CD1c-positive myeloid dendritic cell (primary cell): ENCODE data around the gene FAM168A.
A peak's percentile ranks its signal among the peaks of the same experiment; 100 is the strongest.

ENCODE experiments used
- DNase-seq: peaks from one replicate; pipeline ENCODE4 v3.0.0-alpha.2; 2016; ENCODE audit errors: extremely low spot score

The FAM168A gene

DNA sequence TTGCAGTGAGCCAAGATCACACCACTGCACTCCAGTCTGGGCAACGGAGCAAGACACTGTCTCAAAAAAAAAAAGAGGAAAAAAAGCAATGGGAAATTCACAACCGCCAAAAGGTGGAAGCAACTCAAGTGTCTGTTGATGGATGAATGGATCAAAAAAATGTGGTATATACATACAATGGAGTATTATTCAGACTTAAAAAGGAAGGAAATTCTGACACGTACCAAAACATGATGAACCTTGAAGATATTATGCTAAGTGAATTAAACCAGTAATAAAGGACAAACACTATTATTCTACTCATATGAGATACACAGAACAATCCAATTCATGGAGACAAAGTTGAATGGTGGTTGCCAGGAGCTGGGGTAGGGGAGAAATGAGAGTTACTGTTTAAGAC, 40.9 kb downstream of the FAM168A start:
- DNase-seq, result no peak

- no peak for DNase-seq
Measured at GRCh38 chr11:73555615-73556014, 42.3 kb downstream of the FAM168A start.

GRCh38 chr11:73554671-73555320, 43.1 kb downstream of the FAM168A start:
- peak; percentile 65 for DNase-seq

DNA sequence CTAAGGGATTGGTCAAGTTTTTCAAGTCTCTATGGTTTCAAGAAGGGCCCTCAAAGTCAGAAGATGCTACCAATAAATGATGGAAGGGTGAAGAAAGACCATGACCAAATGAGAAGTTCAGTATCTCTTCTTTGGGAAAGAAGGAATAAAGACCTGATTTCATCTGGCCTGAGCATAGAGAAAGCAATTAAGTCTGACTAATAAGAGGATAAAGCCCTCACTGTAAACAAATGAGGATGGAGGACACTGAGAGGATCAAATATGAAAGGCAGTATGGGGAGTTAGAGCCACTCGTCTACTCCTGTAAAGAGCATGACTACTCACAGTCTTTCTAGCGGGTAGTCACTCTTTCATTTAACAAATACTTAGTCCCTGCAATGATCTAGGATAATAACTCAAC, 44.6 kb downstream of the FAM168A start:
- DNase-seq, result no peak

DNA sequence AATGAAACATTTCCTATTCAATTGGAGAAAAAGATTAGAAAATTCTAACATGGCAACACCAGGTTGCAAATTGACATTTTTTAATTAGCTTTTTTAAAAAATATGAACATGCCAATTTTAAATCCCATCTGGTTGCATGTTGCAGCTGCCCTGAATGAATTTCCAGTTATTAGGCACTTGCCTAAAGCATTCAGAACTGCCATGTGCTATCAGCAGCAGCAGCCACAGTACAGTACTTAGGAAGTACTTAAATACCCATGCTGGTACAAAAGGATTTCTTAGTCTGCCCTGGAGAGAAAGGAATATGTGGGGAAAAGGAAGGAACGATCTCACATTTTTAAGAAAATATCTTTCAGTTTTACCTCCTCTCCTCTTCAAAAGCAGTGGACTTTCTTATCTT, 46.2 kb downstream of the FAM168A start:
- no peak for DNase-seq

DNA sequence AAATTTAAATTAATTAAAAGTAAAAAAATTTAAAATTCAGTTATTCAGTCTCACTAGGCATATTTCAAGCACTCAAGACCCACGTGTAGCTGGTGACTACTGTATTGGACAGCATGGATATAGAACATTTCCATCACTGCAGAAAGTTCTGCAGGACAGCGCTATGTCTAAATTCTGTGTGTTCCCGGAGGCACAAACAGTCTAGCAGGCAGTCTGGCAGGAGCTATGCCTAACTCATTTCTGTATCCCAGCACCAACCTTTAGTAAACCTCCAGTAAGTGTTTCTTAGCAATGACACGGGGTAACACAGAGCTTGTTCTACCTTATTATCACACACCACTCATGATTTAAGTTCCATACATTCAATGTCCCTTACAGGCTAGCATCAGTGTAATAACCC, 48.5 kb downstream of the FAM168A start:
- no peak for DNase-seq

DNA sequence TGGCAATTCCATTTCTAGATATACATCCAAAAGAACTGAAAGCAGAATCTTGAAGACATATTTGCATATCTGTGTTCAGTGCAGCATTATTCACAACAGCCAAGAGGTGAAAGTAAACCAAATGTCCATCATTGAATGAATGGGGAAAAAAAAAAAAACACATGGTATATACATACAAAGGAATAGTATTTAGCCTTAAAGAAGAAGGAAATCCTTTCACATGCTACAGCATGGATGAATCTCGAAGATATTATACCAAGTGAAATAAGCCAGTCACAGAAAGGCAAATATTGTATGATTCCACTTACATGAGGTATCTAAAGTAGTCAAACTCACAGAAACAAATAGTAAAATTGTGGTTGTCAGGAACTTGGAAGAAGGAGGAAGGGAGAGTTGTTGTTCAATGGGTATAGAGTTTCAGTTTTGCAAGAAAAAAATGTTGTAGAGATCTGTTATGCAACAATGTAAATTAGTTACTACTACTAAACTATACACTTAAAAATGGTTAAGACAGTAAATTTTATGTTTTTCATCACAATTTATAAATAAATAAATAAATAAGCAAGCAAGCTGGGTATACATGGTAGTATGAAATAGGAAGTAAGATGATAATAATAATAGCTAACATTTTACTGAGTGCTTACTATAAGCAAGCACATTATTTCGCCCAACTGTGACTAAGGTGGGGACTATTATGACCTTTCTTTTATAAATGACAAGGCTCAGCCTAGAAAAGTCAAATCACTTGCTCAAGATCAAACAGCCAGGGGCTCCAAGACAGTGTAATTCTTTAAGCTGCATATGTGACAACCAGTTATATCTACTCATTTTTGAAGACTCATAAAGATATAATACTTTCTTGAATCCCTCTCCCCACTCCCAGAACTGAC, 50.0 kb downstream of the FAM168A start:
- DNase-seq, result peak; percentile 31

GRCh38 chr11:73542175-73542574, 55.7 kb downstream of the FAM168A start:
- no peak for DNase-seq

GRCh38 chr11:73539506-73540084, 58.3 kb downstream of the FAM168A start:
- DNase-seq, result no peak

DNA sequence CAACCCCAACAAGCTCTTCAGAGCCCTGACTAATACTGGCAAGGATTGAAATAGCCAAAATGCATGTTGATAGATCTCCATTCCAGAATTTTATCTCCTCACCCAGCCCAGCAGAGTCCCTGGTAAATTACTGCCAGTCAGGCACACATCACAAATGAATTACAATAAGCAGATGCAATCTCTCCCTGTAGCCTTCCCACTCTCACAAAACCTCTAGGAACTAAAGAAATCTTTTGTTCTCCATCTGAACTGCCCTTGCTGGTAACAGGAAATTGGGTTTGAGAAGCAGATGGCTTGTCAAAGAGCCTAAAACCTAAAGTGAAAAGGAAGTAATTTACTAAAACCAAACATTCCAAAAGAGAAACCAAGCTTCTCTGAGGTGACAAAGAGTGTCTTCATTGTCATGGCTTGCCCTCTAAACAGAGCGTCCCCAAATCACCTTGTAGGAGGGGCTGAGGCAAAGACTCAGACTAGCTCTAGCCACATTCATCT, 59.5 kb downstream of the FAM168A start:
- peak; percentile 42 for DNase-seq

GRCh38 chr11:73537969-73538368, 59.9 kb downstream of the FAM168A start:
- DNase-seq, result peak; percentile 31

- no peak for DNase-seq
Measured at GRCh38 chr11:73536961-73537360, 61.0 kb downstream of the FAM168A start.

GRCh38 chr11:73532310-73532709, 65.6 kb downstream of the FAM168A start:
- DNase-seq, result no peak

GRCh38 chr11:73531386-73531785, 66.5 kb downstream of the FAM168A start:
- DNase-seq, result no peak

DNA sequence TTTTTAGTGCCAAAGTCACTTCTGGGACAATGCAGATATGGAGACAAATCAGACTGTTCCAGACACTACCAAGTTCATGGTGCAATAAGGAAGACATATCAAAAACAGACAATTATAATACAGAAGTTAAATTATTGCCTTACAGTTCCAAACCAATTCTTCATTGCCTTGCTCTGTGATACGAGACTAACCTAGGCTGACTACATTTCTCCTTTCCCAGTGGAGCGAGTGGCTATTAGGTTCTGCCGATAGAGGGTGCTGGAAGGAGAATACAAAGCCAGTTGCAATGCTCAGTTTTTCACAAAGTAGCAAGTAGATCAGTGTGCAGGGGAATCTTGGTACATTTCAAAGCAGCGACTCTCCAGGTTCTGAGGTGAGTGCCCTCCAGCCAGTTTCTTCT, 67.8 kb downstream of the FAM168A start:
- peak; percentile 17 for DNase-seq

- no peak for DNase-seq
Measured at GRCh38 chr11:73529204-73529530, 68.7 kb downstream of the FAM168A start.

- DNase-seq, result peak; percentile 38
Measured at GRCh38 chr11:73528483-73529203, 69.3 kb downstream of the FAM168A start.

DNA sequence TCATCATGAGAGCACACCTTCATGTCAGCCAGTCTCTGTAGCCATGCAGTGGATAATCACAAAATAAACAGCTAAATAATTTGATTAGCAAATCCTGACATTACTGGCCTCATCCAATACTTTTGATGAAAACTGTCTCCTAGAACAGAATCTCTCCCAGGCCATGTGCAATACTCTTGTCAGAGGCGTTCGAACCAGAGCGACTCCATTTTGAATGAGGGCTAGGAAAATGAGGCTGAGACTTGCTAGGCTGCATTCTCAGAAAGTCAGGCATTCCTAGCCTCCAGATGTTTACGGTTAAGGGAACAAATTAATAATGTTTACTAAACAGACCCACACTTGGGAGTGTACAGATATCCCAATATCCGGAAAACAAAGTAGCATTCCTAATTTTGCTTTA, 69.9 kb downstream of the FAM168A start:
- DNase-seq, result no peak

DNA sequence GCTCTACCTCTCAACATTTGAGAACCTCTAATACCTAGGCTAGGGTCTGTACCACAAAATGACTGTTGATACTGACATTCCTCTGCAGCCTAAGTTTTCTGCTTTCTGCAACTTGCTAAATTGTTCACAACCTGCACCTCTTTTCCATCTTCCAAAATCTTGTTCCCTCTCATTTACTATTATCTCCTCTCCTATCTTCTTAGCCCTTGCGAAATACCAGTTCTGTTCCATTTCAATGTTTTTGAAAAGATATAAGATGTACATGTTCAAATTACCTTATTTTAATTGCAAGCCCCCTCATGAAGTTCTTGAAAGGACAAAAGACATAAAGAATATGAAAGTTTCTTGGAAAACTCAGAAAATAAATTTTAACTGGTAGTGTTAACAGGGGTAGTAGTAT, 72.3 kb downstream of the FAM168A start:
- DNase-seq, result no peak

DNA sequence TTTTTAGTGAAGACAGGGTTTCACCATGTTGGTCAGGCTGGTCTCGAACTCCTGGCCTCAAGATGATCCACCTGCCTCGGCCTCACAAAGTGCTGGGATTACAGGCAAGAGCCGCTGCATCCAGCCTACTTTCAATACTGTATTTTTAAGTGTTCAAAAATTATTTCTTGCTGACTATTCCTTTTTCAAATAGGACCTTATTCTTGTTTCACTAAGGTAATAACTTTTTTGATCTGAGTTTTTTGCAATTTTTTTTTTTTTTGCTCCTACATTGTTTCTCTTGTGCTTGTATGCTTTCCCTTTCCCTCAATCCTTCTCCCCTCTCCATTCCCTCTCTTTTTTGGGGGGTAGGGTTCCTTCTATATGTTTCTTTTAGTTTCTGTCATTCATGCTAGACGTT, 73.1 kb downstream of the FAM168A start:
- no peak for DNase-seq

- DNase-seq, result no peak
Measured at GRCh38 chr11:73521621-73522020, 76.3 kb downstream of the FAM168A start.

- no peak for DNase-seq
Measured at GRCh38 chr11:73520353-73521061, 77.4 kb downstream of the FAM168A start.
